ENCODE results near the gene LRRC8D. TPM values are rescaled to one million over a fixed set of nuclear protein-coding genes. Genes with fewer than 3 reads are reported as not detected.

LRRC8D gene
- total and polyA plus RNA-seq, 9 of the 15 experiments (the other 6 are each of a cell fraction or from before 2014, with no cell fraction given), result 3.4 to 53.9 (median 15.9) TPM

DNA sequence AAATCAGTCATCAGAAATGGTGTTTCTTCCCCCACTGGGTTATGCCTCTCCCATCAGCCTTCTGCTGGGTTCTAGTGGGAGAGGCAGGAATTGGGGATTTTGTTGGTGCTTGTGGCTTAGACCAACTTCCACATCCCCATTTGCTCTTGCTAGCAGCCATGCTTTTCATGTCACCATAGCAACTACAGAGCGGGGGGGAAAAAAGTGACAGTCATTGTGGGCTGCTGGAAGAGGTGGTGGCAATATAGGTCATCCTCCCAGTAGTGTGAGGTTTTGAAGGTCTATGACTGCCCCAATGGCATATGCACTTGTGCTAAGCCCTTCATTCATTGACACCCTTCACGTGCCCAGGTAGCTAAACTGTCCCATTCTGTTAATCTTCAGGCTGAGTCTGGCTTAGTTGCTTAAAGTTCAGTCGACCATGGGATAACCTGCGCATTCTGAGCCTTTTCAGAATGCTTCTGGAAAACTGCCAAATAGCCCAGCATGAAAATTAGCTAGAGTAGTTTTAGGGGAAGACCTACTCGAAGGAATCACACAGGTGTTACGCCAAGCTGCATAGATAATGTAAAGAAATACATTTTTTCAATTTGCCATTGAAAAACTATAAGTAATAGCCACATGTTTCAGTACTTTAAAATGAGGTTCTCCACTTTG lies 120.4 kb downstream of the LRRC8D start (continued):
- TF ChIP-seq ZBTB40 (IDR thresholded peaks at IDR 0.05) (no peak), ZBTB40 (CRISPR knock-in tag; IDR thresholded peaks at IDR 0.05) (no peak), DDX20 (tag; IDR thresholded peaks at IDR 0.05; ENCODE audit: low read depth) (no peak), COPS2 (conservative IDR thresholded peaks at IDR 0.05) (no peak), DPF2 (IDR thresholded peaks at IDR 0.05) (0 out of 2 replicates have a peak, but pooled peaks have one; percentile 57), ZNF449 (CRISPR knock-in tag; IDR thresholded peaks at IDR 0.05) (no peak), ZNF311 (CRISPR knock-in tag; IDR thresholded peaks at IDR 0.05) (no peak), HCFC1 (IDR thresholded peaks at IDR 0.05; ENCODE audit: low read depth, low read length) (no peak), ZNF507 (tag; conservative IDR thresholded peaks at IDR 0.05) (no peak), NFE2L1 (tag; IDR thresholded peaks at IDR 0.05; ENCODE audit: borderline replicate concordance, low read depth) (peak; percentile 70), MCM7 (IDR thresholded peaks at IDR 0.05) (no peak), ADNP (tag; IDR thresholded peaks at IDR 0.05) (no peak), MYNN (IDR thresholded peaks at IDR 0.05) (no peak), MYNN (CRISPR knock-in tag; IDR thresholded peaks at IDR 0.05) (no peak), RUNX1 (IDR thresholded peaks at IDR 0.05; ENCODE audit: low read depth) (no peak), KAT7 (CRISPR knock-in tag; IDR thresholded peaks at IDR 0.05; ENCODE audit: borderline replicate concordance) (no peak)
- TF ChIP-seq, protein P1, sequence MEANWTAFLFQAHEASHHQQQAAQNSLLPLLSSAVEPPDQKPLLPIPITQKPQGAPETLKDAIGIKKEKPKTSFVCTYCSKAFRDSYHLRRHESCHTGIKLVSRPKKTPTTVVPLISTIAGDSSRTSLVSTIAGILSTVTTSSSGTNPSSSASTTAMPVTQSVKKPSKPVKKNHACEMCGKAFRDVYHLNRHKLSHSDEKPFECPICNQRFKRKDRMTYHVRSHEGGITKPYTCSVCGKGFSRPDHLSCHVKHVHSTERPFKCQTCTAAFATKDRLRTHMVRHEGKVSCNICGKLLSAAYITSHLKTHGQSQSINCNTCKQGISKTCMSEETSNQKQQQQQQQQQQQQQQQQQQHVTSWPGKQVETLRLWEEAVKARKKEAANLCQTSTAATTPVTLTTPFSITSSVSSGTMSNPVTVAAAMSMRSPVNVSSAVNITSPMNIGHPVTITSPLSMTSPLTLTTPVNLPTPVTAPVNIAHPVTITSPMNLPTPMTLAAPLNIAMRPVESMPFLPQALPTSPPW (CRISPR knock-in tag; IDR thresholded peaks at IDR 0.05), result peak; percentile 92
